Fibroblast of the aortic adventitia (primary cell): ENCODE results near the gene CTNNBIP1. TPM values are rescaled to one million over a fixed set of nuclear protein-coding genes. Genes with fewer than 3 reads are reported as not detected.

Experiments
- DNase-seq: peaks from one replicate; pipeline ENCODE4 v3.0.0-alpha.2; 2010; ENCODE audit warnings: low read depth
- H3K4me3 ChIP-seq: 2 replicates; pipeline ENCODE4 v1.5.1; 2011; ENCODE audit warnings: low read depth, mild to moderate bottlenecking, control low read depth, low read length, moderate library complexity
- total RNA-seq: library from RNA; depleted of rRNA; stranded (reverse); fragments of >200 nt; gene quantifications from 2 replicates; pipeline ENCODE4 v1.2.3, GENCODE V29; 2012; ENCODE audit warnings: low replicate concordance
- TF ChIP-seq, protein P1 (sequence below): IDR thresholded peaks from 2 replicates; pipeline ENCODE4 v1.5.1; 2011; ENCODE audit warnings: mild to moderate bottlenecking, low read length, control low read depth, inconsistent platforms; ENCODE audit not compliant: insufficient read depth

Gene CTNNBIP1
- total RNA-seq, 1 donor = 11.9 TPM

DNA sequence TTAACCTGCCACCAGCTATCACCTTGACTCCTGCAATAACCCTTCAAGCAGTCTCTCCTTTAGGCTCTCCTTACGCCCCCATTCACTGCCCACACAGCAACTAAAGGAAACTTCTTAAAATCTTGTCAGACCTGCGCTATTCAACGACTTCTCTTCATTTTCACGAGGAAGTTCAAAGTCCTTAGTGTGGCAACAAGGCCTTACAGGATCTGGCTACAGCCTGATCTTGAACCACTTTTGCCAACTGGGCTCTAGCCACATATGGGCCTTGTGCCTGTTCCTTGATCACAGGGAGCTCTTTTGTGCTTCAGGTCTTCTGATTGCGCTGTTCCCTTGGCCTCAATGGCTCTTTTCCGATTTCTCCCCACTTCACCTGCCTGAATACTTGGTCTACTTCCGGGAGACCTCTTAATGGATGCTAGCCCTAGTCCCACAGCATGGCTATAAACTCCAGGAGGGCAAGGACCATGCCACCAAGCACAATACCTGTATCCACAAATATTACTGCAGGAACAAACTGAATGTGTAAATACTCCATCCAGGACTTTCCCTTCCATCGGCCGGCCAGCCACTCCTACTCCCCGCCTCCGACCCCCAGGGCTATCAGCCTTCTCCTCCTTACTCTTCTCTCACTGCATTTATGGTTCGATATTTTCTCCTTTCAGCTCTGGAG lies 2.3 kb upstream of the CTNNBIP1 start:
- H3K4me3 ChIP-seq = no peak overlapping the region
- TF ChIP-seq, protein P1, sequence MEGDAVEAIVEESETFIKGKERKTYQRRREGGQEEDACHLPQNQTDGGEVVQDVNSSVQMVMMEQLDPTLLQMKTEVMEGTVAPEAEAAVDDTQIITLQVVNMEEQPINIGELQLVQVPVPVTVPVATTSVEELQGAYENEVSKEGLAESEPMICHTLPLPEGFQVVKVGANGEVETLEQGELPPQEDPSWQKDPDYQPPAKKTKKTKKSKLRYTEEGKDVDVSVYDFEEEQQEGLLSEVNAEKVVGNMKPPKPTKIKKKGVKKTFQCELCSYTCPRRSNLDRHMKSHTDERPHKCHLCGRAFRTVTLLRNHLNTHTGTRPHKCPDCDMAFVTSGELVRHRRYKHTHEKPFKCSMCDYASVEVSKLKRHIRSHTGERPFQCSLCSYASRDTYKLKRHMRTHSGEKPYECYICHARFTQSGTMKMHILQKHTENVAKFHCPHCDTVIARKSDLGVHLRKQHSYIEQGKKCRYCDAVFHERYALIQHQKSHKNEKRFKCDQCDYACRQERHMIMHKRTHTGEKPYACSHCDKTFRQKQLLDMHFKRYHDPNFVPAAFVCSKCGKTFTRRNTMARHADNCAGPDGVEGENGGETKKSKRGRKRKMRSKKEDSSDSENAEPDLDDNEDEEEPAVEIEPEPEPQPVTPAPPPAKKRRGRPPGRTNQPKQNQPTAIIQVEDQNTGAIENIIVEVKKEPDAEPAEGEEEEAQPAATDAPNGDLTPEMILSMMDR = no peak
- no peak for DNase-seq

DNA sequence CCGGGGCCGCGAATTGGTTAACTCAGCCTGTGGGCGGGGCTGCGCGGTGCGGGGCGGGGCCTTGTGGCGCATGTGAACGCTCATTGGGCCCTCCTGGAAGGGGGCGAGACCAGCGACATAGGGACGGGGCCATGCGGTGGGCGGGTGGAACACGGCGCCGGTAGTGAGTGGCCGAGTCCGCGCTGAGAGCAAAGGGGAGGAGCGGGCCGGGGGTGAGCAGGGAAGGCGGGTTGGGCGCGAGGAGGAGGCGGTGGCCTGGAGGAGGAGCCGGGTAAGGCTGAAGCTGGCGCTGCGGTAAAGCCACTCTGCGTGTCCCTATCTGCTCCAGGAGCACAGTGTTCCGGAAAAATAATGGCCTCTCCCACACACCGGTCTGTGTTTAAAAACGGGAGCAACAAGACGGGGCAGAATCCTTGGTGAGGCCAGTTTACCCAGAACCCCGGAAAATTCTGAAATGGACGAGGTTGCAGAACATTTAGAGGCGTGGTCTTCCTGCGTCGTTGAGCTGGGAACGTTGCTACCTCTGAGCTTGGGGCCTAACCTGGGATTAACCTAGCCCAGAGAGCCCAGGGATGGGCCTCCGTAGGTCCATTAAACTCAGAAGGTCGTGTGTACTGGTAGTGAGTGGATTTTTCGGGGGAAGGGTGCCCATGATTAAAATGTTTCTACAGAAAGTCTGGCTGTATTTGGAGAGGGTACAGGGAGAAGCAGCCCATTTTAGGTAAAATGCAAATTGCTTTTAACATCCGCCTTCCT lies 532 bp upstream of the CTNNBIP1 start:
- TF ChIP-seq, protein P1 = no peak
- H3K4me3 ChIP-seq = peak overlapping the region; percentile 74
- DNase-seq = peak; percentile 98

DNA sequence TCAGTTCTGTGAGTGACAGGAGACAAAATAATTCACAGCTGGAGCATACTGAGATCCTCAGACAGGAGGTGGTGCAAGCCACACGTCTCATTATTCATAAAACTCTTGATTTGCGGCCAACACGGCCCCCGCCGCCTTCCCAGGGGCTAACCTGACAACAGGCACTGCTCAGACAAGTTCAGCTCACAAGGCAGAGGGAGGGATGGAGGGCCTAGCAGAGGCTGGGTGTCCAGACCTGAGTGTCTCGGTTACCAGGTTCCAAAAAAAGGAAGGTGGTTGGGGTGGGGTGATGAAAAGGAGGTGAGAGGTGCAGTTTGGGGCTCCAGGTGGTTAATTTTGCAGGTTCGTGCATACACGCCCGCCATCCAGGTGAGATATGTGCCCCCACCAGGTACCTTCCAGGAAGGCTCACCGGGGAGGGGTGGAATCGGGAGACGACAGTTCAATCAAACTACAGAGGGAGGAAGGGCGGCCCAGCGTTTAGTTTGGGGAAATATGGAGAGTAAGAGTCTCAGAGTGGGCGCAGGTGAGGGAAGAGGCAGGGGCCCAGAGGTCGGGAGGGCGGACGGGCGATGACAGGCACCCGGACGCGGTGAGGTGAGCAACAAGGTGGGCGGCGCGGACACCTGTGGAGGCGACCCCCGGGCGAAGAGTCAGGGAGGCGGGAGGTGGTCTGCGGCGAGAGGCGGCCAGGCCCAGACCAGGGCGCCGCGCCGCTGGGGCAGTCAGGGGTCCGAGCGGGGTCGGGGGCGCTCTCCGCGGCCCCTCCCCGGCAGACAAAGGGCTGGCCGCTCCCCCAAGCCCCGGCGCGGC lies 629 bp downstream of the CTNNBIP1 start:
- peak overlapping the region; percentile 80 for H3K4me3 ChIP-seq
- DNase-seq = no peak
- TF ChIP-seq, protein P1 = no peak

DNA sequence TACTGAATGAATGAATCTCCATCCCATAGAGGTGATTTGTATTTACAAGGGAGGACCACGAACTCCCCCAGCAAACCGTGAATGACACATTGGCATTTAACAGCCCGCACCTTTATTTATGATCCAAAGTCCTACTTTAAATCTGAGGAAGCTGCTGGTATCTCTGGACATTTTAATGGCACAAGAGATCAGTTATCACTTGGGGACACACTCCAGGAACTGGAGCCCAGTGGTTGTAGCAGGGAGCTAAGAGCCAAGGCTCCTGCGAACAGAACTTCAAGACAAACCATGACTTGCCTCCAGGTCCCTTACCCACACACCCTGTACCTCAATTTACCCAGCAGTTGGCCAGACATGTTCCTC lies 1.2 kb downstream of the CTNNBIP1 start:
- TF ChIP-seq, protein P1 = no peak
- no peak for DNase-seq
- peak overlapping the region; percentile 80 for H3K4me3 ChIP-seq

DNA sequence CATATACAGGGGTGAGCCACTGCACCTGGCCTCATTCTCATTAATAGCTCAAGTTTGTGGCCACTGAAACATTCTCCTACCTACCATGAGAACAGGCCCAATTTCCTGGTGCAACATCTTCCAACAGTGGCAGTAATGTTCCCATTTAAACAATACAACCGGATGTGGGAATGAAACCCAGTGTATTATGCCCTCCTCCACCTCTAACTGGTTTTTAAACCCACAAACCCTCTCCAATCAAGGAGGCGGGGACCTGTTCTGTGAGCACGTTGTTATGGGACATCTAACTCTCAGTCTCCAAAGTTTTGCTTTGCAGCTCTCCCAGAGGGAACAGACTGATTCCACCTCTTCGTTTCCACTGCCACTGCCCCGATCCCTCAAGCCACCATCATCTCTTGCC lies 2.6 kb downstream of the CTNNBIP1 start:
- no peak for DNase-seq
- TF ChIP-seq, protein P1 = no peak
- no peak overlapping the region for H3K4me3 ChIP-seq

DNA sequence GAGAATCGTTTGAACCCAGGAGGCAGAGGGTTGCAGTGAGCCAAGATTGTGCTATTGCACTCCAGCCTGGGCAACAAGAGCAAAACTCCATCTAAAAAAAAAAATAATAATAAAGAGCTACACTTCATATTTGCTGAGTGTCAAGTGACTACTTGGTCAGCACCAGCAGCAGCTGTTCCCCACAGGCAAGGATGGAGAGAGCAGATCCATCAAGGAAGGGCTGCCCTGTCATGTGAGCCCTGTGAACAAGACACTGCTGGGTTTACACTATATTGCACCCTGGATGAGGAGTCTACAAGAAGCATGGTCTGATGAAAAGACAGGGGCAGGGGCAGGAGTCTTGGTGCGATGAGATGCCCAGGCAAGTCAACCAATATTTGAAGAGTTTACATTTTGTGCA lies 3.6 kb downstream of the CTNNBIP1 start:
- TF ChIP-seq, protein P1 = no peak
- no peak for DNase-seq
- H3K4me3 ChIP-seq = no peak overlapping the region
